ENCODE data around the gene AKAP8L. TPM values are rescaled to one million over a fixed set of nuclear protein-coding genes. Genes with fewer than 3 reads are reported as not detected.

AKAP8L gene
- total and polyA plus RNA-seq, 8 donors: 32.7 to 239 (median 52.6) TPM

DNA sequence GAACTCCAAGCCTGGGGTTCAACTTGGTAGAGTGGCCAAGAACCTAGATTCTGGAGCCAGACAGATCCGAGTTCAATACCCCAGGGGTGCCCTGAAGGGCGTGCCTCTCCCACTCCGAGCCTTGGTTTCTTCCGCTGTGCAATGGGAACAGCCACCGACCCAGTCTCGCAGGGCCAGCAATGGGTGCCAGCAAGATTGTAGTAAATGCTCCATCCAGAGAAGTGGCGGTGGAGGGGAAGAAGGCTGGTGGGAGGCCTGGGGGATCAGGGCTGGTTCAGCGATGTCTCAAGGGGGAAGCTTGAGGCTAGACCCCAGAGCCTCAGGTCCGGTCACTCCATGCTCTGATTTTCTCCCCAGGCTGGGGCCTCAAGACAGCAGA is 26.4 kb upstream of the AKAP8L start:
- intact Hi-C loops (cut with DNase I): no loop called here

DNA sequence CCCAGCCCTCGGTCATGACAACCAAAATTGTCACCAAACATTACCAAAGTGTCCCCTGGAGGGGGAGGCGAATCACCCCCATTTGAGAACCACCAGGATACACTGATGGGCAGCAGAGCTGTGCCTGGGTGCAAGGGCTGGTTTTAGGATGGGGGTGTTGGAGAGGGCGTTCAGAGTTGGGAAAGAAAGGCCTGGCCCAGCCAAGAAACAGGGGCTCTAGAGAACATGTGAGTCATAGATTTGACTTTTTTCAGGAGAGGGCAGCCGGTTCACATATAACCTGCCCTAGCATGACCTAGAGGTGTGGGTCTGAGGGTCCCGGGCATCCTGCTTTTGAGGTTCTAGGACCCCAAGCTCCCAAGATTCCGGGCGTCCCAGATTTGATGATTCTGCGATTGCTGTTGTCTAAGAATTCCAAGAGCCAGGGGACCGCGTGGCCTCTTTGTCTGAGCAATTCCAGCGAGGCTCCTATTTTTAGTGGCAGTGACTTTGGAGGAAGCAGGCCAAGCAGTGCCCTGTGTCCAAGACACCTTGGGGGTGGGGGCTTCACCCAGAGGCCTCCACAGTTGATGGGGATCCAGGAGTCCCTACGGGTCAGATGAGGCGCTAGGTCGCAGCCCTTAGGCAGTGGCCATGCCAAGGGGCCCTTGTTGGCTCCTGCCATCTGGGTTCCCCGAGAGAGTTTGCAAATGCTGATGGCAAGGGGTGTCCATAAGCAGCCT is 25.9 kb upstream of the AKAP8L start:
- intact Hi-C loops (cut with DNase I): no loop called here
- H3K4me3 ChIP-seq: no peak overlapping the region
- ATAC-seq: no peak
- no peaks in the 10 kb centered on the region for H3K4me1 ChIP-seq
- DNase-seq: peak in 1 of 6 donors; percentile 58
- 88 to 89% methylated on average over 15 of the region's 15 CpGs for WGBS, 2 donors
- H3K36me3 ChIP-seq: no peaks in the 10 kb centered on the region
- H3K27me3 ChIP-seq: no peaks in the 10 kb centered on the region
- FAIRE-seq: no peak
- TF ChIP-seq, protein P1, sequence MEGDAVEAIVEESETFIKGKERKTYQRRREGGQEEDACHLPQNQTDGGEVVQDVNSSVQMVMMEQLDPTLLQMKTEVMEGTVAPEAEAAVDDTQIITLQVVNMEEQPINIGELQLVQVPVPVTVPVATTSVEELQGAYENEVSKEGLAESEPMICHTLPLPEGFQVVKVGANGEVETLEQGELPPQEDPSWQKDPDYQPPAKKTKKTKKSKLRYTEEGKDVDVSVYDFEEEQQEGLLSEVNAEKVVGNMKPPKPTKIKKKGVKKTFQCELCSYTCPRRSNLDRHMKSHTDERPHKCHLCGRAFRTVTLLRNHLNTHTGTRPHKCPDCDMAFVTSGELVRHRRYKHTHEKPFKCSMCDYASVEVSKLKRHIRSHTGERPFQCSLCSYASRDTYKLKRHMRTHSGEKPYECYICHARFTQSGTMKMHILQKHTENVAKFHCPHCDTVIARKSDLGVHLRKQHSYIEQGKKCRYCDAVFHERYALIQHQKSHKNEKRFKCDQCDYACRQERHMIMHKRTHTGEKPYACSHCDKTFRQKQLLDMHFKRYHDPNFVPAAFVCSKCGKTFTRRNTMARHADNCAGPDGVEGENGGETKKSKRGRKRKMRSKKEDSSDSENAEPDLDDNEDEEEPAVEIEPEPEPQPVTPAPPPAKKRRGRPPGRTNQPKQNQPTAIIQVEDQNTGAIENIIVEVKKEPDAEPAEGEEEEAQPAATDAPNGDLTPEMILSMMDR (IDR thresholded peaks at IDR 0.05): no peak
- H3K27ac ChIP-seq: no peak overlapping the region
- no peaks in the 10 kb centered on the region for H3K9me3 ChIP-seq

More for the DNA sequence above, 26.4 kb upstream of the AKAP8L start:
- H3K27ac ChIP-seq: no peak overlapping the region
- WGBS, 2 donors: 88 to 91% methylated on average over 9 of the region's 9 CpGs
- H3K4me1 ChIP-seq: no peaks in the 10 kb centered on the region
- H3K27me3 ChIP-seq: no peaks in the 10 kb centered on the region
- DNase-seq: no peak
- TF ChIP-seq, protein P1 (IDR thresholded peaks at IDR 0.05): no peak
- ATAC-seq: no peak
- no peaks in the 10 kb centered on the region for H3K36me3 ChIP-seq
- H3K9me3 ChIP-seq: no peaks in the 10 kb centered on the region
- no peak overlapping the region for H3K4me3 ChIP-seq
- FAIRE-seq: no peak

DNA sequence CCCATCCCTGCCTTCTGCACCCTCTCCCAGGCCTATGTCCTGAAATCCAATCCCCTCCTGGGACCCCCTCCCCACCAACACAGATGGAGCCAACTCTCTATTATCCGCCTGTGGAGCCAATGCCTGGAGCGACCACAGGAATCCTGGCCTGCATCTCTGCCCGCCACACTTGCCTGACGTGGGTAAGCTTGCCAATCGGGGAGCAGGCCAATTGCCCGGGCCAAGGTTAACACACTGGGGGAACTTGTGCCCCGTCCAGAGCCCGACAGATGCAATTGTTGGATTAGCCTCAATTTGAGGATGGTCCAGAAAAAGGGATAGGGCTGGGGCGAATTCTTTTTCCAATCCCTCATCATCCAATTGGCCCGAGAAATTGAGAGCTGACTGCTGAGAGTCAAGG is 25.1 kb upstream of the AKAP8L start:
- no peak overlapping the region for H3K27ac ChIP-seq
- TF ChIP-seq, protein P1 (IDR thresholded peaks at IDR 0.05): no peak
- H3K9me3 ChIP-seq: no peaks in the 10 kb centered on the region
- intact Hi-C loops (cut with DNase I): no loop called here
- ATAC-seq: no peak
- no peak for FAIRE-seq
- no peaks in the 10 kb centered on the region for H3K4me1 ChIP-seq
- no peaks in the 10 kb centered on the region for H3K27me3 ChIP-seq
- WGBS, 2 donors: 40 to 50% methylated on average over 10 of the region's 10 CpGs
- peak in 1 of 6 donors; percentile 31 for DNase-seq
- no peaks in the 10 kb centered on the region for H3K36me3 ChIP-seq
- no peak overlapping the region for H3K4me3 ChIP-seq

DNA sequence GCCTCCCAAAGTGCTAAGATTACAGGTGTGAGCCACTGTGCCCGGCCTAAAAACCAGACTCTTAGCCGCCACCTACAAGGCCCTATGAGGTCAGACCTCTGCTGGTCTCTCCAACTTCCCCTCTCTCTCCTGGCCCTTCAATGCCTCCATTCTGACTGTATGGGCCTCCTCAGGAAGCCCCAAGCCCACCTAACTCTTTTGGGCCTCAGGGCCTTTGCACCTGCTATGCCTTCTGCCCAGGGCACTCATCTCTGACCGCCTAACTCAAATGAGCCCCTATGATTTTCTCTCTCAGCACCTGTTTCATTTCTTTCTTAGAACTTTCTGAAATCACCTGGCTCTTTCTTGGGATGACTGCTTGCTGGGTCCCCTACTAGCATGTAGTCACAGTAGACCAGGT is 24.5 kb upstream of the AKAP8L start:
- no peaks in the 10 kb centered on the region for H3K36me3 ChIP-seq
- ATAC-seq (no peak), DNase-seq (no peak), FAIRE-seq (no peak)
- 87 to 100% methylated on average over 3 of the region's 3 CpGs for WGBS, 2 donors
- intact Hi-C loops (cut with DNase I): no loop called here
- no peaks in the 10 kb centered on the region for H3K27me3 ChIP-seq
- no peak overlapping the region for H3K27ac ChIP-seq
- no peaks in the 10 kb centered on the region for H3K4me1 ChIP-seq
- H3K9me3 ChIP-seq: no peaks in the 10 kb centered on the region
- TF ChIP-seq, protein P1 (IDR thresholded peaks at IDR 0.05): no peak
- H3K4me3 ChIP-seq: no peak overlapping the region

DNA sequence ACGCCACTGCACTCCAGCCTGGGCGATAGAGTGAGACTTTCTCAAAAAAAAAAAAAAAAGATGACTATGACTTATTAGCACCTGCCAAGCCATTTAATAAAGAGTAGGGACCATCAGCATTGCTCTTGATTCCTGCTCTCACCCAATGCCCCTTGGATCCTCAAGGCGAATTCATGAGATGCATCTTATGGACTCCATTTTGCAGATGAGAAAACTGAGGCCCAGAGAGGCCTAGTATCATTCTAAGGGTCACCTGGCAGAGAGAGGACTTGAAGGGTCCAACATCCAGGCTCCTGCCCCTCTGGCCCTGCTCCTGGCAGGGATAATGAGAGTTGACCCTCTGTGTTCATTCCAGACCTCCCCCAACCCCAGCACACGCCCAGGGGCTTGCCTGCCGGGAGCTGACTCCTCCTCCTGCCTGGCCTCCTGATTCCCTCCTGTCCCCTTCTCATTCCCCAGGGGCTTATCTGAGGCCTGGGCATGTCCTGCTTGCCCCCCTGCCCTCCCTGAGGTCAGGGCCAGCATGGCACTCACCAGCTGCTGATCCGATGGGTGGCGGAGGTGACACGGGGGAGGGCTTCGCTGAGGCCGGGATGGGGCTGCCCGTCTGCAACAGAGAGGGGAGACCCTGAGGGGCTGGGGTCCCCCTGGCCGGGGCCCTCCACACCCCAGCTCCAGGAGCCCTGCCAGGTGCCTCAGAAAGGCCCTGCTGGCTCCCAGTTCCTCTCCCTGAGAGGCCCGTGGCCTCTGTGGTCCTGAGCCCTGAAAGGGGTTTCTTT is 23.5 kb upstream of the AKAP8L start:
- ATAC-seq (no peak), FAIRE-seq (no peak), DNase-seq (peak in 2 of 6 donors; percentile 31 to 63)
- Histone ChIP-seq H3K4me1 (no peaks in the 10 kb centered on the region), H3K36me3 (no peaks in the 10 kb centered on the region), H3K9me3 (no peaks in the 10 kb centered on the region), H3K27ac (no peak overlapping the region), H3K4me3 (no peak overlapping the region), H3K27me3 (no peaks in the 10 kb centered on the region)
- WGBS, 2 donors: 82 to 85% methylated on average over 13 of the region's 13 CpGs
- TF ChIP-seq, protein P1 (IDR thresholded peaks at IDR 0.05): no peak
- intact Hi-C loops (cut with DNase I): no loop called here
